NCI-H146 treated with DMSO at 0.1 percent for 48 hours (cell line): ENCODE results near the gene PLA2G4A.

Experiments used
- DNase-seq: peaks from one replicate; lab custom pipeline; 2025; ENCODE audit not compliant: unreplicated experiment; lab: John Stamatoyannopoulos, UW

Gene PLA2G4A

GRCh38 chr1:186975220-186975619 lies 146.5 kb downstream of the PLA2G4A start:
- no peak for DNase-seq

DNA sequence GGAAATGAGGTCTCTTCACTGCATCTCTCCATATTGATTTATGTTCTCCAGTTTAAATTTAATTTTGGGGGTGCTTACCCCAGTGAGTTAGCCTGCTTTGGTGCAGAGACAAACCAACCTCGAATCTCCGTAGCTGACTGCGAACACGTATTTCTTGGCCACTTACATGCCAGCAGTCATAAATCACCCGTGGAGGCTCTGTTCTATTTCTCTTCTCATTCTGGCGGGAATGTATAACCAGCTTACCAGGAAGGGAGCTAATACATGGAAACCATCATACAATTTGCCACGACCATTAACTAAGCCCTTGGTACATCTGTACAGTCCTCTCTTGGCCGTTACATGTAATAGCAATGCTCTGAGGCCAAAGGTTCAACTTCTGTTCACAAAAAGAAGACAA lies 148.0 kb downstream of the PLA2G4A start:
- no peak for DNase-seq

- DNase-seq, result no peak
Observed at GRCh38 chr1:186977266-186977957, 148.7 kb downstream of the PLA2G4A start.

DNA sequence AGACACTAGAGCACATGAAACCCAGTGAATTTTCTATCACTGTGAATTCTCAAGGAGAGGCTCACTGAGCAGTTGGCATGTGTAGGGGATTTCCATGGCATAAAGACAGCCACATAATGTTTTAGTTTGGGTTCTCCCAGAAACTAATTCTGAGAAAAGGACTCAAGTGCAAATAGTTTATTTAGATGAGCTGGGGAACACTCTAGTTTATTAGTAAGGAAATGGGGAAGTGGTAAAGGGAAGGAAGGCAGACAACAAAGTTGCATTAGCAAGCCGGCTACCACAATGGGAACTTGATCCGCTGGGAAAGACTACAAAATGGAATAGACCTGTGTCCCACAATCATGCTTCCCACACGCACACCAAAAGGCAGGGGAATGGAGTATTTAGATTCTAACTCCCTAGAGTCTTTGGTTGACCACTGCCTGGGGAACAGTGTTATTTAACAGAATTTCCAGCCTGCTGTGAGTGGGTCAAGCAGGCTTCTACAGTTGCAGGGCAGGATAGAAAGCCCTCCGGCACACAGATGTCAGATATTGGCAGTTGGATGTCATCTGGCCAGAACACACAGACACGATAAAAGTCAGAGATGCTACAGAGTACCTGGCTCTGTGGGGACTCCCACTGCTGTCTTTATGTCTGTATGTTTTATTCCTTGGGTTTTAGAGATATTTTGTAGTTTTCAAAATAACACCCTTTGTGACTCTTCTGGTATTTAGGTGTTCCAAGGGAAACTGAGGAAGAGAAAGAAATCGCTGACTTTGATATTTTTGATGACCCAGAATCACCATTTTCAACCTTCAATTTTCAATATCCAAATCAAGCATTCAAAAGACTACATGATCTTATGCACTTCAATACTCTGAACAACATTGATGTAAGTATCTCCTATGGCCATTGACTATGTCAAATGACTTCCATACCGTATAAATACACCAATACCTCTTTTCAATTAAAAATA lies 150.1 kb downstream of the PLA2G4A start:
- no peak for DNase-seq

DNA sequence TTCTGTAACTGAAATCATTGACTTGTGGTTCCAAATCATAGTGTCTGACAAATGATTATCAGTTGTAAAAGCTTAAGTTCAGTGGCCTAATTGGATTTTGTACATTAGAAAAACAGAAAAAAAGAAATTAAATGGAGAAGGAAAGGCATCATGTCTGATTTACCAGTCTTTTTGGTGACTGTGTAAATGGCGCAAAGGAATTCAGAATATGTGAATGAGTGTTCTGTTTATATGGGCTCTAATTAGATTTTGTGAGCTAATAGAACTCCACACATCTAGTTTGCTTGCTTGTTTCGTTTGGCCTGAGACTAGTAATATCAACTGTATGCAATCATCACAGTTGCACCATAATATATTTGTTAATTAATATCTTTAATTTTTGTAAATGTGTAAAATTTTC lies 151.7 kb downstream of the PLA2G4A start:
- no peak for DNase-seq

DNA sequence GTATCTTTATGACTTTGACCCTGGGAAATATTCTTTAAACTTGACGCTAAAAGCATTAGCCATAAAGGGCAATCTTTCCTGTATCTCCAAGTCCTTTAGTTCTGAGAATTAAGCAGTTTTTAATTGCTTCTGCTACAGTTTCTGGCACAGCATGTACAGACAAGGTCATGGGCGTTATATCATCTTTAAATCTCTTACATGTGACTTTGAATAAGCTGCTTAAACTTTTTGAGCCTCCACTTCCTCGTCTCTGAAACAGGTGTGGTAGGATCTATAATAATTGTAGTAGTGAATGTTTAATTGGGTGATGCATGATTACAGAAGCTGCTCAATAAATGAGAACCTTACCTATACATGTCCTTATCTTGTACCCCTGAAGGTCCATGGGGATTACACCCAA lies 153.4 kb downstream of the PLA2G4A start:
- no peak for DNase-seq

DNA sequence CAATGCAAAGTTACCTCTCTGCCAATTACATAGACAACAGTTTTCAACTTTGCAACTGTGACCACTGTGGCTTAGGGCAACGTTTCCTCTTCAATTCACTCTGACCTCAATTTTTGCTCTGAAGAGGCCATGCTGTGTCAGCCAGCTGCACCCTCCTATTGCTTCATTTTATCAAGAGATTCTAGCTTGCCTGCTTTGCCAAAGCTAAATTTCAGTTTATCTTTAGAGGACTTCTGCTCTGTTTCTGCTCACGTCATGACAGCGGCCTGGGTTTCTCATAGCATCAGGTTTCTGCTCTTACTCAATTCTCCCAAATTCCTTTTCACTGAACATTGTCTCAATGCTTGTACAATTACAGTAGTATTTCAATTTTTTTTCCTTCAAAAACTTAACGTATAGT lies 154.6 kb downstream of the PLA2G4A start:
- no peak for DNase-seq

GRCh38 chr1:186984959-186985358 lies 156.2 kb downstream of the PLA2G4A start:
- no peak for DNase-seq

GRCh38 chr1:186985889-186986491 lies 157.2 kb downstream of the PLA2G4A start:
- DNase-seq, result peak; percentile 48

- no peak for DNase-seq
Observed at GRCh38 chr1:186987065-186987464, 158.3 kb downstream of the PLA2G4A start.

DNA sequence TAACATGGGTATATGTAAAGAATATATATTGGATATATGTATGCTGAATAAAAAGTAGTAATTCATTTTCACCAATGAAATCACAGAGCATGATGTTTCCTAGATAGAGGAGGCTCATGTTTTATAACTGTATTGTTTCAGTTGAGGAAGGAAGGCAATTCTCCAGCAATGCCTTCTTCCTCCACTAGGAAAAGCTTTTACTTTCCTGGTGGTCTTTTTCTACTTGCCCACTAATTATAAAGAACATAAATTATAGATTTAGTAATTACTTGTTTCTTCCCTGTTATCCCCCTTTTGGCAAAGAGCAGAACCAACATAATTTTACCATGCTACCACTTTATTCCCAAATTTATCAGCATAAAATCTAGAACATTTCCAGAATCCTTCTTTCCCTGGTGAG lies 159.0 kb downstream of the PLA2G4A start:
- DNase-seq, result no peak

GRCh38 chr1:186993996-186994395 lies 165.2 kb downstream of the PLA2G4A start:
- no peak for DNase-seq

DNA sequence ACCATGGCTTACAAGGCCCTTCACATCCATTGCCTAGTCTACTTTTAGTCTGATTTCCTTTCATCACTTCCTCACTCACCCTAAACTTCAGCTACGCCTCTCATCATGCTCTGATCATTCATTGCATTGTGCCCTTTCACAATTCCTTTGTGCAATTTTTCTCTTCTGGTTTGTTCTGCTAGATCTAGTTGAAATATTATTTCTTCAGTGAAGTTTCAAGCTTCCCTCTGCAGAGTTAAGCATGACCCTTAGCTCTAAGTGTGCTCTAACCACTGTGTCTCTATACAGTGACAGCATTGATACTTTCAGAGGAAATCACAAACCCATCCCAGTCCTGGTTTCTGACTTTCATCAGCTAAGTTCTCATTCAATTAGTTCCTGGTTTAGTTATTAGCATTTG lies 166.1 kb downstream of the PLA2G4A start:
- no peak for DNase-seq

GRCh38 chr1:186996816-186997215 lies 168.1 kb downstream of the PLA2G4A start:
- DNase-seq, result no peak

- no peak for DNase-seq
Observed at GRCh38 chr1:186997877-186998276, 169.1 kb downstream of the PLA2G4A start.

DNA sequence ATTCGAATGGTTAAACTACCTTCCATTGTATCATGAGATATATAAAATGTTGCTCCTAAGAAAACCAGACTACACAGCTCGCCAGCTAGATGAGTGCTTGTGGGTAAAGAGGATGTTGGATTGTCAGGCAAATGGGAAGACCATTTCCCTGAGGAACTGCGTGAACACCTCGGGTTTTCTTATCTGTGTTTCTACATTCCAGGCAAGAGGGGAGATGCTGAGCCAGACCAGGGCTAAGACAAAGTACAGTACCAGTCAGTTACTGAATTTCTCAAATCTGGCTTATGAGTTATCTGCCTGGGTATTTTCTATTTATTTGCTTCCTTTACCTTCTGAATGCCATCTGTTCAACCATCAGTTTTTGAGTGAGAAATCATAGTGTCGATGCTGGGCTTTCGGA lies 170.8 kb downstream of the PLA2G4A start:
- no peak for DNase-seq

- DNase-seq, result no peak
Observed at GRCh38 chr1:187001198-187001889, 172.6 kb downstream of the PLA2G4A start.

- no peak for DNase-seq
Observed at GRCh38 chr1:187003353-187003752, 174.6 kb downstream of the PLA2G4A start.

DNA sequence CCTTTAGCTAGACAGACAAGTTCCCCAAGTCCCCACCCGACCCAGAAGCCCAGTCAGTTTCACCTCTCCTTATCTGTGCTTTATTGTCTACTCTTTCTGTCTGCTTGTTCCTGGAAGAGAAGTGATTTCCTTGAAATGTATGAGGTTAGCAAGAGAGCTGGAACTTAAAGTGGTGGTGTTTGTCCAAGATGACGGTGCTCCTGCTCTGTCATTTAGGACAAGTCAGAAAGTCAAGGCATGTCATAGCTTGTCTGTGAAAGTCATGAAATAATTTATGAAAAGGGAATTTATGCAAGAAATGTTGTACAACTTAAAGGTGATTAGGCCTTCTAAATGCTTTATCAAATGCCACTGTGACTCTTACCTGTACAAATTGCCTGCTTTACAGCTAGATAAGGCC lies 178.1 kb downstream of the PLA2G4A start:
- DNase-seq, result no peak

GRCh38 chr1:187009320-187009719 lies 180.6 kb downstream of the PLA2G4A start:
- DNase-seq, result no peak

- no peak for DNase-seq
Observed at GRCh38 chr1:187010571-187011309, 182.0 kb downstream of the PLA2G4A start.
